Caco-2 (cell line): Measurements from ENCODE around the gene TMEM255B. TPM values are rescaled to one million over a fixed set of nuclear protein-coding genes. Genes with fewer than 3 reads are reported as not detected.

Source experiments
- BruUV-seq: library from RNA; stranded (reverse); fragments of 400-500 nt; replicated peaks from 2 replicates; lab custom pipeline; 2021; lab: Mats Ljungman, UMichigan
- CTCF ChIA-PET: fragments of 300-600 bp; sonication (Branson Sonifier 250); formaldehyde crosslinking; loops from one replicate; lab custom pipeline; 2022; ENCODE audit warnings: antibody characterized with exemption; lab: Charles Lee
- POLR2A ChIA-PET: fragments of 300-600 bp; sonication (Branson Sonifier 250); formaldehyde crosslinking; loops from one replicate; lab custom pipeline; 2022; ENCODE audit warnings: antibody characterized with exemption; lab: Charles Lee
- DNase-seq, 2 experiments: peaks; one replicate each; pipeline versions ENCODE4 v3.0.0 to v3.0.0-alpha.2; 2020 to 2022
- H3K27me3 ChIP-seq: replicated peaks from 2 replicates; pipeline ENCODE4 v1.6.0; 2011; ENCODE audit warnings: low read length; ENCODE audit not compliant: control insufficient read depth, insufficient read depth
- H3K36me3 ChIP-seq: 2 replicates; pipeline ENCODE4 v1.5.1; 2011; ENCODE audit warnings: low read length; ENCODE audit not compliant: control insufficient read depth, insufficient read depth
- H3K4me1 ChIP-seq: fragments of 250-450 bp; sonication (Bioruptor Pico); 2 replicates; pipeline ENCODE4 v1.5.1; 2020; ENCODE audit warnings: mild to moderate bottlenecking
- H3K4me3 ChIP-seq: 2 replicates; pipeline ENCODE4 v1.5.1; 2011; ENCODE audit warnings: low read depth, mild to moderate bottlenecking, control low read depth, low read length
- H3K9me3 ChIP-seq: fragments of 250-450 bp; sonication (Bioruptor Pico); 2 replicates; pipeline ENCODE4 v1.5.1; 2020; ENCODE audit warnings: mild to moderate bottlenecking, moderate library complexity
- H3K27ac Mint-ChIP-seq: one replicate; pipeline ENCODE4 v1.8.0; 2022; ENCODE audit warnings: mixed read lengths; ENCODE audit not compliant: unreplicated experiment
- H3K27me3 Mint-ChIP-seq: one replicate; pipeline ENCODE4 v1.8.0; 2022; ENCODE audit warnings: mixed read lengths; ENCODE audit not compliant: insufficient read depth, unreplicated experiment
- H3K36me3 Mint-ChIP-seq: one replicate; pipeline ENCODE4 v1.8.0; 2022; ENCODE audit warnings: mild to moderate bottlenecking, mixed read lengths; ENCODE audit not compliant: insufficient read depth, unreplicated experiment
- H3K4me1 Mint-ChIP-seq: one replicate; pipeline ENCODE4 v1.8.0; 2022; ENCODE audit warnings: low read depth, mixed read lengths; ENCODE audit not compliant: unreplicated experiment
- H3K4me3 Mint-ChIP-seq: one replicate; pipeline ENCODE4 v1.8.0; 2022; ENCODE audit warnings: mild to moderate bottlenecking, moderate library complexity, mixed read lengths; ENCODE audit not compliant: unreplicated experiment
- H3K9me3 Mint-ChIP-seq: one replicate; pipeline ENCODE4 v1.8.0; 2022; ENCODE audit warnings: mixed read lengths; ENCODE audit not compliant: unreplicated experiment
- CTCF ChIP-seq, 2 experiments: fragments of 200-600 bp in 1 of 2; IDR thresholded peaks; 1 replicate in 1 of 2; 2 replicates in 1 of 2; pipeline versions ENCODE4 v1.5.1 to v1.8.0; 2011 to 2022; ENCODE audit warnings: antibody characterized with exemption in 1 of 2, control low read depth in 1 of 2, inconsistent platforms in 1 of 2, low read depth in 1 of 2, low read length in 1 of 2, mild to moderate bottlenecking in 1 of 2, moderate library complexity in 1 of 2; ENCODE audit not compliant: insufficient read depth in 1 of 2, severe bottlenecking in 1 of 2, unreplicated experiment in 1 of 2
- intact Hi-C: fragments of 100-400 bp; cut with micrococcal nuclease; formaldehyde crosslinking; loops from one replicate; pipeline ENCODE4 v1.10.0; 2022; ENCODE audit not compliant: unreplicated experiment
- total RNA-seq: library from RNA; stranded (reverse); gene quantifications from 2 replicates; pipeline ENCODE4 v1.2.3, GENCODE V29; 2022

Gene TMEM255B
- total RNA-seq, 1 experiment from 2014 or later, result 0.82 TPM

- H3K4me1 Mint-ChIP-seq, result peaks cover 5% of the 10 kb centered on the region
- no TSS peak for BruUV-seq
- no peak for DNase-seq
- no peaks in the 10 kb centered on the region for H3K9me3 ChIP-seq
- POLR2A ChIA-PET, result no interaction called here
- H3K27me3 ChIP-seq, result no peaks in the 10 kb centered on the region
- H3K36me3 ChIP-seq, result no peaks in the 10 kb centered on the region; the same call in none of the 2 replicates
- H3K4me3 ChIP-seq, result no peak overlapping the region
- no peak overlapping the region for H3K4me3 Mint-ChIP-seq
- no peaks in the 10 kb centered on the region for H3K27me3 Mint-ChIP-seq
- intact Hi-C loops, result no loop called here
- no peaks in the 10 kb centered on the region for H3K9me3 Mint-ChIP-seq
- no peaks in the 10 kb centered on the region; the same call in 1 of the 2 replicates for H3K4me1 ChIP-seq
- no peak for TF ChIP-seq CTCF (IDR thresholded peaks at IDR 0.05; ENCODE audit: insufficient read depth in 1 of 2, low read depth in 1 of 2, low read length in 1 of 2, severe bottlenecking in 1 of 2, unreplicated experiment in 1 of 2)
- no peak overlapping the region for H3K27ac Mint-ChIP-seq
- CTCF ChIA-PET, result no interaction called here
- no peaks in the 10 kb centered on the region for H3K36me3 Mint-ChIP-seq
These were observed 84.1 kb downstream of the TMEM255B start for GRCh38 chr13:113843063-113843654.

- DNase-seq, result no peak
- intact Hi-C loops, result no loop called here
- no peak overlapping the region for H3K4me3 Mint-ChIP-seq
- Histone ChIP-seq H3K27me3 (no peaks in the 10 kb centered on the region), H3K9me3 (no peaks in the 10 kb centered on the region), H3K36me3 (no peaks in the 10 kb centered on the region; the same call in 1 of the 2 replicates), H3K4me1 (no peaks in the 10 kb centered on the region), H3K4me3 (no peak overlapping the region)
- CTCF ChIA-PET, result no interaction called here
- no TSS peak for BruUV-seq
- H3K27ac Mint-ChIP-seq, result no peak overlapping the region
- H3K27me3 Mint-ChIP-seq, result no peaks in the 10 kb centered on the region
- no peaks in the 10 kb centered on the region for H3K9me3 Mint-ChIP-seq
- no peaks in the 10 kb centered on the region for H3K36me3 Mint-ChIP-seq
- TF ChIP-seq CTCF (IDR thresholded peaks at IDR 0.05; ENCODE audit: insufficient read depth in 1 of 2, low read depth in 1 of 2, low read length in 1 of 2, severe bottlenecking in 1 of 2, unreplicated experiment in 1 of 2), result no peak
- POLR2A ChIA-PET, result no interaction called here
- H3K4me1 Mint-ChIP-seq, result peaks cover 5% of the 10 kb centered on the region
These were observed 85.0 kb downstream of the TMEM255B start for GRCh38 chr13:113843864-113844556.

- ChIA-PET POLR2A (no interaction called here), CTCF (no interaction called here)
- intact Hi-C loops, result no loop called here
- Mint-ChIP-seq H3K27me3 (no peaks in the 10 kb centered on the region), H3K4me1 (peaks cover 5% of the 10 kb centered on the region), H3K36me3 (no peaks in the 10 kb centered on the region), H3K9me3 (no peaks in the 10 kb centered on the region), H3K27ac (no peak overlapping the region), H3K4me3 (no peak overlapping the region)
- no peaks in the 10 kb centered on the region; the same call in 1 of the 2 replicates for H3K36me3 ChIP-seq
- no peaks in the 10 kb centered on the region for H3K9me3 ChIP-seq
- no peaks in the 10 kb centered on the region for H3K27me3 ChIP-seq
- BruUV-seq, result no TSS peak
- no peak overlapping the region for H3K4me3 ChIP-seq
- no peak for TF ChIP-seq CTCF (IDR thresholded peaks at IDR 0.05; ENCODE audit: insufficient read depth in 1 of 2, low read depth in 1 of 2, low read length in 1 of 2, severe bottlenecking in 1 of 2, unreplicated experiment in 1 of 2)
- peak in 1 of 2 experiments; percentile 25 for DNase-seq
- no peaks in the 10 kb centered on the region for H3K4me1 ChIP-seq
These were observed 86.0 kb downstream of the TMEM255B start for GRCh38 chr13:113845055-113845454.
